NCI-H82 treated with DMSO at 0.1 percent for 48 hours (cell line): ENCODE results near the gene MFAP5.

Source experiments
- DNase-seq: peaks from one replicate; lab custom pipeline; 2025; ENCODE audit not compliant: unreplicated experiment; lab: John Stamatoyannopoulos, UW

MFAP5 gene, protein sequence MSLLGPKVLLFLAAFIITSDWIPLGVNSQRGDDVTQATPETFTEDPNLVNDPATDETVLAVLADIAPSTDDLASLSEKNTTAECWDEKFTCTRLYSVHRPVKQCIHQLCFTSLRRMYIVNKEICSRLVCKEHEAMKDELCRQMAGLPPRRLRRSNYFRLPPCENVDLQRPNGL

DNA sequence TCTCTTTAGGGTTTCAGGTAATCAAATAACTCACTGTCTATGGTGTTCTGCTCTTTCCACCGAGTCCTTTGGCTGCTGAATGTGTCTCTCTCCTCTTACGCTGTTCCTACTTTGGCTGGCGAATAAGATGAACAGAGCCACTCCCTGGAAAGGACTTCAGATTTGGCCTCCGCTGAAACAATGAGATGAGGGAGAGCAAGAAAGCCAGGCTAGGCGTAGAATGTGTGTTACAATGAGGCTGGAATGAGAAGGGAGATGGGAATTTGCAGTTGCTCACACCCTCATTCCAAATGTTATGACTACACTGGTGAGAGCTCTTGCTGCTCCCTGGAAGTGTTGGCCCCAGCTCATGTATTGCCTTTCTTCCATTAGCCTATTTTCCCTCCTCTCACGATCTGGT lies at the start of gene MFAP5:
TSS of gene MFAP5 (minus strand) at position 234 of the 400 bp plus-strand sequence. CDS start 722 bp downstream, outside the sequence.
- no peak for DNase-seq

DNA sequence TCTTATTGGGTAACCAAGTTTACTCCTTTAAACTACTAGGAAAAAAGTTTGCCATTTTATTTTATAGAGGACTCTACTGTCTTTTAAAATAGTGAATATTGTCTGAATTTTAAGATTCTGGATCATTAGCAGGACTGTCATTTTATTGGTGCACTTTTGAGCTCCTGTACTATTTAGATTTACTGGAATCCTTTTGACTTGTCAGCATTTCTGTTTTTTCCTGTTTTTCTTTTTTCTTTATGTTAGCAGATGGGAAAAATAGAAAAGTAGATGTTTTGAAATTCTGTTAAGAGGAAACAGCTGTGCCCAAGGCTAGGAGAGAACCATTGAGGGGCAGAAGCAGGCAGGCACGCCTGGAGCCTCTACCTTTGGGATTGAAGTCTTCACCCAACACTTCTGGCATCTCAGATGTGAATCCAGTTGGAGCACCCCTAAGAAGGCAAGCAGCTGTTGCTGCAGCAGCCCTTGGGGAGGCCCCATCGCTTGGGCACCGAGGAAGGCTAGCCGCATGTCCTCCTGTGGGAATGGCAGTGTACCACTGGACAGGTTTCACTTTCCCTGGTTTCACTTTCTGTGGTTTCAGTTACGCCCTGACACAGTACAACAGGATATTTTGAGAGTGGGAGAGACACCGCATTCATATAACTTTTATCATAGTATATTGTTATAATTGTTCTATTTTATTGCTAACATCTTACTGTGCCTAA lies 46.7 kb upstream of the MFAP5 start:
- no peak for DNase-seq

DNA sequence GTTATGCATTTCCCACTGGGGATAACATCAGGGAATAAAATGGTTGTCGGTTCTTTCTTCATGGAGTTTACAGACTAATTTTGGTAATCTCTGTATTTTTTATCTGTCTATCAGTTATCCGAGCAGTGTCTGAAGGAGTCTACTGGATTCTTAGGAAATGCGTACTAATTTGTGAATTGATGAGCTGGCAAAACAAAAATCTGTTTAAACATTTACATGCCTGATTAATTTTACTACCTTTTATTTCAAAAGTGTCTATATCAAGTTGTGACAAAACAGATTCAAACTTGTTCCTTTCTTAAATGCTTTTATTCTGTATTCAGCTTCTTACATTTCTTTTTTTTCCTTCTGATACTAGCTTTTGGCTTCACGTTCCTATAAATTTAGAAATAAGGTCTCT lies 39.5 kb upstream of the MFAP5 start:
- DNase-seq = no peak

DNA sequence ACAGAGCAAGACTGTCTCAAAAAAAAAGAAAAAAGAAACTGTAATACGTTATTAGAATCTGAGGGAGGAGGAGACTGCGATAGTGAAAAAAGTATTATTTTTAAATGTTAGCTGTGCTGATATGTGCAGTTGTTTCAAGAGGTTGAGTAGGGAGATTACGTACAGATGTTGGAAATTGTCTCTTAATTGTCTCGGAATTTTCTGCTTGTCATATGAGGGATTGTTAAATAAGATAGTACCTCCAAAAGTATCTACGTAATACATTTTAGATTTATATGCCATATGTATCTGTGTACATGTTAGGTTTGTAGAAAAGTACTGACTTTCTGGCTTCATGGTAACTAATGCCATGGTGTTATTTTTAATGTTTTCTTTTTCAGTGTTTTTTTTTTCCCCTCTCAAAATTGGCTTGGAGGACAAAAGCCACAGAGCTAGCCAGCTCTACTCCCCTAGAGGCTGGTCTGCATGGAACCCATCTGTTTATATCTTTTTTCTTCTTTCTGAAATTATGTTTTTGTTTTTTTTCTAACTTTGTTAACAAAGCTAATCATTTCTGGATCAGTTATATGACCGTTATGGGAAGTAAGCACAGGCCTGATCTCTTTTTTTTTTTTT lies 38.5 kb upstream of the MFAP5 start:
- DNase-seq = no peak

DNA sequence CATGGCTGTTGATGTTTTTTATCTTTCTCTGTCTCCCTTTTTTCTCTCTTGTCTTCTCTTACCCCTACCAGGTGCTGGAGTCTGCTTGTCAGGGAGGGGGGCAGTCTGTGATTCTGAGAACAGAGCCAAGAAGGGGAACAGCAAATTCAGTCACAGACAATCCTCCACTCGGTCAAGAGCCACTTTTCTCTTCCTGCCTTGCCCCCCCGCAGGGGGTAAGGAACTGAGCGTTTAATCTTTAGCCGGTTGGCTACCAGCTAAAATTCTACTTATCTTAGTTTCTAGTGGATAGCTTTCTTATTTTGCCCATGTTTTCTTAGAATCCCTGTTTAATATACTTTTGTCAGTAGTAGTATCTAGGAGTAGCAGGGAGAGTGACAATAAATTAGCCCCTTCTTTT lies 37.1 kb upstream of the MFAP5 start:
- no peak for DNase-seq

DNA sequence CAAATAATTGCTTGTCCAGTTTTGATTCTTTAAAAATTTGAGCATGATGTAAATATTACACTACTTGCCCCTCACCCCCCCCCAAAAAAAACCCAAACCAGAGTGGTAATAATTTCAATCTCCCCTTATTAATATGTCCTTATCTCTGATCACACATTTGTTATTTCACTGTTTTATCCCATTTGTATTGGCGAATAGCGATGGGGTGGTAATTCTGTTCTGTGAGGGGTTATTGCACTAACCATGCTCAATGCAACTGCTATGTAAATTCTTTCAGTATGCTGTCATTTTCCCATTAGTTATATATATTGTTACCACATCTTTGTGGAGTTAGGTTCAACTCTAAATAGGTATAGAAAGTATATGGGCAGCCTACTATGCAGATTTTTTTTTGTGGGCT lies 36.3 kb upstream of the MFAP5 start:
- no peak for DNase-seq

DNA sequence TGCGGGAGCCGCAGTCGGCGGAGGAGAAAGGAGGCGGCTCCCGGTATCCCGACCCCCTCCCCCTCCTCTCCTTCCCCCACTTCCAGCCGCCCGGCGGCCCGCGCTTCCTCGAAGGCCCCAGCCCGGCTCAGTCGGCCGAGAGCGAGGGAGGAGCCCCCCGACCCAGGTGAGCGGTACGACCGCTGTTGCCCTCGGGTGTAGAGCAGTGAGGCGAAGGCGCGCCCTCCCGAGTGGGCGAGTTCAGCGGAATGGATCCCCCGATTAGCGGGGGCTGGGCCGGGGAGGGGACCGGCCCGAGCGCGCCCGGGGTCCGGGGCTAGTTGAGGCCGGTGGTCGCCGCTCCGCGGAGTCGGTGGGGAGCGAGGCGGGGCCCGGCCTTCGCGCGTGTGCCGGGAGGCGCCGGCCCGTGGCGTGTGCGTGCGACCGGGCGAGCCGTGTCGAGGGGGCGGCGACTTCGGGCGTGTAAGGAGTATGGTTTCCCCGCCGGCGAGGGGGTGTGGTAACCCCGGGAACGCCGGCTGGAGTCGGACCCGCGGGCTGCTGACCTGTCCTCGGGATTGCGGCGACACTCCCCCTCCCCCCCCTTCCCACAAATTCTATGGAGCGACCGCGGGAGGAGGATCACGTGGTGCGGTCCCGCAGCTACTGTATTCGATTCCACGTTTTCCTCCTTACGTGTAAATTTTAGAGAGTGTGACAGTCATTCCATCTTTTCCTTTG lies 35.7 kb upstream of the MFAP5 start:
- DNase-seq = no peak

DNA sequence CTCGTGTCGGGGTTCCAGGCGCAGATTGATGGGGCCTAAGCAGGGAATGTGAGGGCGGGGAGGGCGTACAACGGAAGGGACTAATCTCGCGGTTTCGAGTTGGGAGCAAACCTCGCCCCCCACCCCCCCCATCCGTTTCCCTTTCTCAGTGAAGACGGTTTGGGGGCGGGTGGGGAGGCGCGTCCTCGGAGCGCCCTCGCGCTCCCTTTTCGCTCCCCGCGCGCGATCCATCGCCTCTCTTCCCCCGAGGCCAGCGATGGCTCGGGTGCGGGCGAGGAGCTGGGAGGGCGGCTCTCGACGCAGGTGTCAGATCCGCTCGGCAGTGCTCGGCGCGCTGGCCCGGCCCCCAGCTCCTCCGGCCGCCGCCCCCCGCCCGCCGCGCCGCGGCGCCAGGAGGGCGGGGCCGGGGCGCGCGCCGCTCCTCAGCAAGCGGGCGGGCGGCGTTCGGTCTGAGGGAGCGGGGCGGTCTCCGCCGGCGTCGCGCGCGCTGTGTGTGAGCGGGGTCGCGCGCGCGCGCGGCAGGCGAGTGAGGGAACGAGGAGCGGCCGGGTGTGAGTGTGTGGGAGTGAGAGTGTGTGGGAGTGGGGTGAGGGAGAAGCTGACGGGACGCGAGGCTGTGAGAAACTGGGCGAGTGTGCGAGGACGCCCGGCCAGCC lies 35.0 kb upstream of the MFAP5 start, which contains the start of gene RIMKLB:
TSS of gene RIMKLB (plus strand) at position 516 of the 656 bp plus-strand sequence. CDS start 15,876 bp downstream, outside the sequence.
- peak; percentile 60 for DNase-seq

DNA sequence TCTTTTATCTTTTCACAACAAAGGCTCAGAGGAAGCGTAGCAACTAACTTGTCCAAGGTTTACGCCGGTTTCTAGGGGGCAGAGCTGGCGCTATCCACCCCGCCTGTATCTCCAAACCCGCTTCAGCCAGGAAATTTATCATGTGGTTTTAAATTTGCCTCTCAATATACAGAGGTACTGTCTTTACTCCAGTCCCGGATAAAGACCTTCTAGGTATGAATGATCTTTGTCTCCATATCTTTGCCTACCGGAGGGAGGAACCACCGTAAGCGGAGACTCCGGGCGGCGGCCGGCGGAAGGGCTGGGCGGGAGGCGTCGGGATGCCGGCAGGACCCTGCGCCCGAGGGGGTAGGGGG lies 34.5 kb upstream of the MFAP5 start:
- DNase-seq = no peak

DNA sequence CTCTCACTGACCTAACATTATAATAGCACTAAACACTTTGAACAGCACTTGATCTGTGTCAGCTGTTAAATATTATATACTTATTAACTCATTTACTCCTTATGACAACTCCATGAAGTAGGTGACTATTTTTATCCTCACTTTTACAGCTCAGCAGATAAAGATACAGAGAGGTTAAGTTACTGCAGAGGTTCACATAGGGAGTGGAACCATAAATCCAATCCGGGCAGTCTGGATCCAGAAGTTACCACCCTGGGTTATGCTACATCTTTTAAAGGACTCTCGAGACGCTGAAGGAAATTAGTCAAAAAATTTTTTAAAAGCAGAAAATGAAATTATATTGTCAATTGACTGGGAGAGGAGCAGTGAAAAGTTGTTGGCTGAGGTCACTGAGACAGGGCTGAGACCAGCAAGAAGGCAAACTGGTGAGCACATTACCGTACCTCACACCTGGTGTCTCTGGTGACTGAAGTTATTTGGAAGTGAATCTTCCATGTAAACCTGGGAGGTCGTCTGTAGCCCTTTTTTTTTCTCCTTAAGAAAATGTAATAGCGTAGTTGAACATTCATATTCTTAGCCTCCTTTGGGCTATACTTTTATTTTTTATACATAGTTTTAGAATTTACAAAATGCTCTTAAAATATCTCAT lies 33.9 kb upstream of the MFAP5 start:
- DNase-seq = no peak

DNA sequence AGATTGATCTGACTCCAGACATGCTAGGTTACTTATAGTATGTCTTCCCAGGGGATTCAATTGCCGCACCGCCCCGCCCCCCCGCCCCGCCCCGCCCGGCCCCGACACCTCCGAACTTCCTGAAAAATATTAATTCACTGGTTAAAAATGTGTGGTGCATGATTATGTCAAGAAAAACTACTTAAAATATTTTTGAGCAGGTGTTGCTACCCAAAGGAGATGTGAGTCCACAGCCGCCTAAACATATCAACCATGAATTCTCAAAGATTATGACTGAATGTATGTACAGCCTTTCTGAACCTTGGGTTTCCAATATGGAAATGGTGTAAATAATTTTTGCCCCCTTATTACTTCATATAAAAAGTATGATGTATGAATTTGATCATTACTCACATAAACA lies 32.5 kb upstream of the MFAP5 start:
- no peak for DNase-seq

DNA sequence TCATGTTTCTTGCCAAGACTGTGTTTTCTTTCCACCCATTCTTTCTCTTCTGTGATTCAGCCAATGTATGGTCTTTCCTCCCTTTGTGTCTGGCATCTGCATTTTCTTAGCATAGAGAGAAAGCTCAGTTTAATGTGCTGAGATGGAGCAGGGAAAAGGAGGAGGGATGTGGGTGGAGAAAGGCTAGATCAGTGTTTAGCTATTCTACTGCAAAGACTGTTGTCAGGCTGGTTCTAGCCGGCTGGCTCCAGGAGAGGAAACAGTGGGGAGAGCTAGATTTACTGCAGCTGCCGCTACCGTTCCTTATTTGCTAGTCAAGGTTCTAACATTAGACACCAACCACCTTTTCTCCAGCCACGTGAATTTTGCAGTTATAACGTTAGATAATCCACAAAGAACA lies 29.9 kb upstream of the MFAP5 start:
- DNase-seq = no peak

DNA sequence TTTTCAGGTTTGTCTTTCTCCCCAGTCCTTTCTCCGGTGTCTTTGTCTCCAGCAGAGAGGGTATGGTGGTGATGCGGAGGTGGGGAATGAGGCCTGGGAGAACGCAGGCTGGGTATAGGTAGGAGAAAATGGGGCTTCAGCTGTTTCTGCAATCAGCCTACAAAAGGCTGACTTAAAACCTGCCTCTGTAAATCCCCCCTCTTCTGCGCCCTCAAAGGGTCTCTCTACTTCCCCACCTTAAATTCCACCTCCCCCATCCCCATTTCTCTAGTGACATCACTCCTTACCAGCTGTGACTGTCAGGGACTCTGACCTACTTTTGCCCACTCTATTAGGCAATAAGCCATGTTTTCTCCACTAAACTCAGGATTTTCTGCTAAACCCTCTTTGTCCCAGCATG lies 27.1 kb upstream of the MFAP5 start:
- no peak for DNase-seq

DNA sequence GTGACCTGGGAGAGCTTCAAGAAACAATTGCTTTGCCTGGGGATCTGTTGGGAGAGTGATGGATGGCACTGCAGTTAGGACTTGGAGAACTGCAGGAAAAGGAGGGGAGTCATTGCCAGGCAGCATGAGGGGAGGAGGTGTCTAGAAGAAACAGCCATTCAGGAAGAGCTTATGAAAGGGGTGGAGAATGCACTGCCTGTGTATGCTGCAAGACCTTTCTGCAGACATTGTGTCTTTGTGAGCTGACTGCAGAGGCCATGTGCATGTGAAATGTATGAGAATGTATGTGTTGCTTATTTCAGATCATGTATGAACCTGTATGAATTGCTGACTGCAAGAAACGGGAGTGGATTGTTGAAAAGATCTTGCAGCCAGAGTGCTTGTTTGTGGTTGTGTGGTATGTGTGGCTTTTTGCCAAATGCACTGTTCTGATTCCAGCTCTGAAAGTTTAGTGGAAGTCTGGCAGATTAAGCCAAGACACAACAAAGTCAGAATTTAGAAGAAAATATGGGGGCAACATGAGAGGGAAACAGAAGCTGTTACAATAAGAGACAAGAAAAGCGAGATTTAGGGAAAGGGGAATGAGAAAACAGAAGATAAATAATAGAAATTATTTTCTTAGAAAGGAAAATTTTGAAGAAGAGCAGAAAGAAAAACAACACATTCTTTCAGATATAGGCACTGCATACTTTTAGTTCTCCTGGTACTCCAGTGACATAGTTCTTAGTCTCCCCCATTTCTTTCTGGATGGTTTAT lies 25.4 kb upstream of the MFAP5 start:
- DNase-seq = peak; percentile 39

DNA sequence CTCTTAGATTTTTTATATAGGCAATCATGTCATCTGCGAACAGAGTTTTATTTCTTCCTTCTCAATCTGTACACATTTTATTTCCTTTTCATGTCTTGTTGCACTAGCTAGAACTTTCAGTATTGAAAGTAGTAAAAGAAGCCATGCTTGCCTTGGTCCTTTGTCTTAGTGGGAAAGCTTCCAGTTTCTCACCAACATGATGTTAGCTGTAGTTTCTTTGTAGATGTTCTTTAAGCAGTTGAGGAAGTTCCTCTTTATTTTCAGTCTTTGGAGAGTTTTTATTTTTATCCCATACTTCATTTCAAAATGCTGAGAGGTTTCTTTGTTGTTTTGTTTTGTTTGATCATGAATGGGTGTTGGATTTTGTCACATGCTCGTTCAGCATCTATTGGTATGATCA lies 22.4 kb upstream of the MFAP5 start:
- DNase-seq = no peak

DNA sequence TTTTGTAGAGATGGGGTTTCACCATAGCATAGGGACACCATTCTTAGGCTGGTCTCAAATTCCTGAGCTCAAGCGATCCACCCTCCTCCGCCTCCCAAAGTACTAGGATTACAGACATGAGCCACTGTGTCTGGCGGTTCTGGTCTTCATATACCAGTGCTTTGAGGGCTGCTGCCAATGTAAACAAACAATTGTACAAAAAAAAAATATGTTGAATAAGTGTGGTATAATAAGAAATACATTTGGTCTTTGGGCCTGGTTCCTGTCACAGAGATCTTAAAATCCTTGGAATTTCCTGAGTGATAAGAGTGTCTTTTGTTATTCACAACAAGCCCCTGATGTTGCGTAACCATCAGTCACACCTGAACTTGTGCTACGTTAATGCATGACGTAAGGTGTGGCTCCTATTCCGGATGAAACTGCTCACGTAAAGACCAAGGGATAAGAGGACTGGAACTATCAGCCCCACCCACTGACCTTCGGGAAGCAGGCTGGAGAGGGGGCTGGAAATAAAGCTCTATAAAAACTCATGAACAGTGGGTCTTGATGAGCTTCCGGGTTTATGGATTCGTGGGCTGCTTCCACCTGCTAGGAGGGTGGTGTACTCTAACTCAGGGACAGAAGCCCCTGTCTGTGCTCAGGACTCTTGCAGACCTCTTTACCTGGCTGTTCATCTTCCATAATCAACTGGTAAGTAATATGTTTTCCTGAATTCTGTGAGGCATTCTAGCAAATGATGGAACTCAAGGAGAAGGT lies 18.7 kb upstream of the MFAP5 start:
- no peak for DNase-seq

DNA sequence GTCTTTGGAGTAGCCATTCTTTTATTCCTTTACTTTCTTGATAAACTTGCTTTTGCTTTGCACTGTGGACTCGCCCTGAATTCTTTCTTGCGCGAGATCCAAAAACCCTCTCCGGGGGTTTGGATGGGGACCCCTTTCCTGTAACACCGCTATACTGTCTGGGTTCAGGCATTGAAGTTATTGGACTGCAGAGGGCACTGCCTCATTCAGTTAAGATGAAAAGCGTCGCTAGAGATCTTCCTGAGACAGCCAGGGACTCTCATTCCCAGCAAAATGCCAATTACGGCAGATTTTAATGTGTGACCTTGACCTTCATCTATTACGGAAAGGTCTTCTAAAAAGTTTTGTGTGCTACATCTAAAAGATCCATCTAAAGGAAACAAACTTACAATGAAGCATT lies 17.9 kb upstream of the MFAP5 start:
- no peak for DNase-seq

DNA sequence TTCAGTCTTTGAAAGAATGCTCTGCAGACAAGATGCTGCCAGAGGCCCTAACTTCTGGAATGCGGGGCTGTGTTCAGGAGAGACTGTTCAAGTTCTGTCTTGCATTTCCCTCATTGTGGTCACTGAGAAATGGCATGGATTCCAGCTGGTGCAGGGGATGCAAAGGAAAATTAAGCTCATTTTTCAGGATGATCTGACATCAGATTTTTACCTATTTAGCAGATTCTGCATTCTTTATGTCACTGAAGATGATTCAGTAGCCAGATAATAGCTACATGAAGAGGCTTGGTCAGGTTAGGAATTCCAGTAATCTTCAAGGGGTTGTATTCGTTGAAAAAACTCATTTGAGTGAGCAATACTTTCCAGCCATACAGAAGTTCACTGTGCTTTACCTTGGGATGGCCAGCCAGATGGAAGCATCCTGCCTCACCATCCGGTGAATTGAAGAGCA lies 16.1 kb upstream of the MFAP5 start:
- no peak for DNase-seq

DNA sequence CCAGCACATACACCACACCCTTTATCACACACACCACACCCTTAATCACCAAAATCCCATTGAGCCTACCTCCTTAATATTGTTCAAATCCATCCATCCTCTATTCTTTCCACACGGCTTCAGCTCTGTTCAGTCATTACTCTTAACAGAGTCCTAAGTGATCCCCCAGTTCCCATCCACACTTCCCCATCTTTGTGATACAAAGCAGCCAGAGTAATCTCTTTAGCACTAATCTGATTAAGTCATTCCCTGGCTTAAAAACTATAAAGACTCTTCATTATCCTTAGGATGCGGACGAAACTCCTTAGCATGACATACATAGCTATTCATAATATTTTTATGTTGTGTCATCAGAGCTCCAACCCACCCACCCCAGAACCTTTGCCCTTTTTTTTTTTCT lies 14.7 kb upstream of the MFAP5 start:
- peak; percentile 97 for DNase-seq
